Caco-2 (cell line): Measurements from ENCODE around the gene SYT11. TPM values are rescaled to one million over a fixed set of nuclear protein-coding genes. Genes with fewer than 3 reads are reported as not detected.

Source experiments
- BruUV-seq: library from RNA; stranded (reverse); fragments of 400-500 nt; replicated peaks from 2 replicates; lab custom pipeline; 2021; lab: Mats Ljungman, UMichigan
- CTCF ChIA-PET: fragments of 300-600 bp; sonication (Branson Sonifier 250); formaldehyde crosslinking; loops from one replicate; lab custom pipeline; 2022; ENCODE audit warnings: antibody characterized with exemption; lab: Charles Lee
- POLR2A ChIA-PET: fragments of 300-600 bp; sonication (Branson Sonifier 250); formaldehyde crosslinking; loops from one replicate; lab custom pipeline; 2022; ENCODE audit warnings: antibody characterized with exemption; lab: Charles Lee
- DNase-seq, 2 experiments: peaks; one replicate each; pipeline versions ENCODE4 v3.0.0 to v3.0.0-alpha.2; 2020 to 2022
- H3K27me3 ChIP-seq: replicated peaks from 2 replicates; pipeline ENCODE4 v1.6.0; 2011; ENCODE audit warnings: low read length; ENCODE audit not compliant: control insufficient read depth, insufficient read depth
- H3K36me3 ChIP-seq: 2 replicates; pipeline ENCODE4 v1.5.1; 2011; ENCODE audit warnings: low read length; ENCODE audit not compliant: control insufficient read depth, insufficient read depth
- H3K4me1 ChIP-seq: fragments of 250-450 bp; sonication (Bioruptor Pico); 2 replicates; pipeline ENCODE4 v1.5.1; 2020; ENCODE audit warnings: mild to moderate bottlenecking
- H3K4me3 ChIP-seq: 2 replicates; pipeline ENCODE4 v1.5.1; 2011; ENCODE audit warnings: low read depth, mild to moderate bottlenecking, control low read depth, low read length
- H3K9me3 ChIP-seq: fragments of 250-450 bp; sonication (Bioruptor Pico); 2 replicates; pipeline ENCODE4 v1.5.1; 2020; ENCODE audit warnings: mild to moderate bottlenecking, moderate library complexity
- H3K27ac Mint-ChIP-seq: one replicate; pipeline ENCODE4 v1.8.0; 2022; ENCODE audit warnings: mixed read lengths; ENCODE audit not compliant: unreplicated experiment
- H3K27me3 Mint-ChIP-seq: one replicate; pipeline ENCODE4 v1.8.0; 2022; ENCODE audit warnings: mixed read lengths; ENCODE audit not compliant: insufficient read depth, unreplicated experiment
- H3K36me3 Mint-ChIP-seq: one replicate; pipeline ENCODE4 v1.8.0; 2022; ENCODE audit warnings: mild to moderate bottlenecking, mixed read lengths; ENCODE audit not compliant: insufficient read depth, unreplicated experiment
- H3K4me1 Mint-ChIP-seq: one replicate; pipeline ENCODE4 v1.8.0; 2022; ENCODE audit warnings: low read depth, mixed read lengths; ENCODE audit not compliant: unreplicated experiment
- H3K4me3 Mint-ChIP-seq: one replicate; pipeline ENCODE4 v1.8.0; 2022; ENCODE audit warnings: mild to moderate bottlenecking, moderate library complexity, mixed read lengths; ENCODE audit not compliant: unreplicated experiment
- H3K9me3 Mint-ChIP-seq: one replicate; pipeline ENCODE4 v1.8.0; 2022; ENCODE audit warnings: mixed read lengths; ENCODE audit not compliant: unreplicated experiment
- intact Hi-C: fragments of 100-400 bp; cut with micrococcal nuclease; formaldehyde crosslinking; loops from one replicate; pipeline ENCODE4 v1.10.0; 2022; ENCODE audit not compliant: unreplicated experiment
- total RNA-seq: library from RNA; stranded (reverse); gene quantifications from 2 replicates; pipeline ENCODE4 v1.2.3, GENCODE V29; 2022
- TF ChIP-seq, protein P1 (sequence below), 2 experiments: fragments of 200-600 bp in 1 of 2; IDR thresholded peaks; 1 replicate in 1 of 2; 2 replicates in 1 of 2; pipeline versions ENCODE4 v1.5.1 to v1.8.0; 2011 to 2022; ENCODE audit warnings: antibody characterized with exemption in 1 of 2, control low read depth in 1 of 2, inconsistent platforms in 1 of 2, low read depth in 1 of 2, low read length in 1 of 2, mild to moderate bottlenecking in 1 of 2, moderate library complexity in 1 of 2; ENCODE audit not compliant: insufficient read depth in 1 of 2, severe bottlenecking in 1 of 2, unreplicated experiment in 1 of 2

The SYT11 gene
- total RNA-seq, 1 experiment from 2014 or later, result 0.05 TPM

DNA sequence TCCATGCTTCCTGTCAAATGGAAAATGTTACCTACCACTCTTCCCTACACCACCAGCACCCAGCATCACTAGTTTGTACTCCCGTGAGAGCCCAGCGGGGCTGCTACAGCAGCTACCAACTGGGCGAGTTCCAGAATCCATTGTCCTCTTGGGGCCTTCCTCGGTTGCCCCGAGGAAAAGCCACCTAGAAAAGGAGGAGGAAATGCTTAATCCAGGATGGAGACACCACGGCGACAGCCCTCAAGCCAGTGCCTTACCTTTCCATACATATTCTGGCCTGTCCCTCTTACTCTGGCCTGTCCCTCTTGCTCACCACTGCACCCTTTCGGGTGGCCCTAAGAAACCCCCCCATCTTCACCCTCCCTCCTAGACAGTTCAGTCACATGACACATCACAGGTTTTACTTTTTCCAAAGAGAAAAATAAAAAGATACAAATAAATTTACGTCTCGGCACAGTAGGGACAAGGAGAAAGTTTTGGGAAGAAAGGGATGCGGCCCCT is 51.3 kb downstream of the SYT11 start:
- peak; percentile 41 to 43 for DNase-seq

DNA sequence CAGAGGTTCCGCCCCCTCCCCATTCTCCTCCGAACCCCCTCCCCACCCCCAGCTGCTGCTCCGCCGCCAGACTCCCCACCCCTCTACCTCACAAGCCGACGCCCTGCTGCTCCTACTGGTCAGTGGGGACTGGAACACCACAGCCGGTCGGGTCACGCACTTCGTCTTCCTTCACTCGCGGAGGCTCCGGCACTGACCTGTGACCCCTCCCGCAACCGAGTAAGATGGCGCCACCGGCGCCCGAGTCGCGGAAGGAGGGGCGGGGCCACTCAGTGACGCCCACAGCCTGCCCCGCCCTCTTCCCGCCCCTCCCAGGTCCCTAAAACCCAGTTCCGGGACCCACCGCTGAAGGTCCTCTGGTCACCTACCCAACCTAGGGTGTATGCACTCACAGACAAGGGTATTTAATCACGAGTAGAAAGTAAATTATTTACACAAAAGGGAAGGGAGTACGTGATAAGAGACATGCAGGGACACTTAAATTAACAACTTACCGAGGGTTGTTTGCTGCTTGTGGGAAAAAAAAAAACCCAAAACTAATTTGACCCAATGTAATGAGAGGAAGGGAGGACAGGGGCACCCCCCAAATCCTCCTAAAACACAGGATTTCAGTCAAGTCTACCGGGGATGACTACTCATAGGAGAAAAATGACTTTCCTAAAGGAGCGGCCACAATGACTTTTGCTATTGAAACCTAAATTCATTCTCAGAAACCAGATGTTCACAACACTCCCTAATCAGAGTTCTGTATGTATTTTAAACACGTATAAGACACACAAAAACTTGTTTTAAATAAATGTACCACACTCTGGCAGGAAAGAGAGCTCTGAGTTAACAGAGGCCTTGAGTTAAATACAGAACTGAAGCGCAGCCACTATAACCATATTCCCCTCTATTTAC is 52.0 kb downstream of the SYT11 start, which contains the start of gene RIT1:
Gene RIT1 (minus strand): TSS at position 194 of the 900 bp plus-strand sequence. CDS start 588 bp downstream, outside the sequence.
- no peaks in the 10 kb centered on the region for H3K9me3 Mint-ChIP-seq
- peaks cover 70% of the 10 kb centered on the region for H3K36me3 Mint-ChIP-seq
- no peaks in the 10 kb centered on the region for H3K27me3 Mint-ChIP-seq
- H3K4me3 ChIP-seq, result peak within 1 kb of the TSS; percentile 57
- peak within 1 kb of the TSS; percentile 84 for H3K27ac Mint-ChIP-seq
- peaks cover 15% of the 10 kb centered on the region for H3K4me1 Mint-ChIP-seq
- no peaks in the 10 kb centered on the region for H3K27me3 ChIP-seq
- peak within 1 kb of the TSS; percentile 89 for H3K4me3 Mint-ChIP-seq
- TF ChIP-seq, protein P1, sequence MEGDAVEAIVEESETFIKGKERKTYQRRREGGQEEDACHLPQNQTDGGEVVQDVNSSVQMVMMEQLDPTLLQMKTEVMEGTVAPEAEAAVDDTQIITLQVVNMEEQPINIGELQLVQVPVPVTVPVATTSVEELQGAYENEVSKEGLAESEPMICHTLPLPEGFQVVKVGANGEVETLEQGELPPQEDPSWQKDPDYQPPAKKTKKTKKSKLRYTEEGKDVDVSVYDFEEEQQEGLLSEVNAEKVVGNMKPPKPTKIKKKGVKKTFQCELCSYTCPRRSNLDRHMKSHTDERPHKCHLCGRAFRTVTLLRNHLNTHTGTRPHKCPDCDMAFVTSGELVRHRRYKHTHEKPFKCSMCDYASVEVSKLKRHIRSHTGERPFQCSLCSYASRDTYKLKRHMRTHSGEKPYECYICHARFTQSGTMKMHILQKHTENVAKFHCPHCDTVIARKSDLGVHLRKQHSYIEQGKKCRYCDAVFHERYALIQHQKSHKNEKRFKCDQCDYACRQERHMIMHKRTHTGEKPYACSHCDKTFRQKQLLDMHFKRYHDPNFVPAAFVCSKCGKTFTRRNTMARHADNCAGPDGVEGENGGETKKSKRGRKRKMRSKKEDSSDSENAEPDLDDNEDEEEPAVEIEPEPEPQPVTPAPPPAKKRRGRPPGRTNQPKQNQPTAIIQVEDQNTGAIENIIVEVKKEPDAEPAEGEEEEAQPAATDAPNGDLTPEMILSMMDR (IDR thresholded peaks at IDR 0.05; ENCODE audit: insufficient read depth in 1 of 2, low read depth in 1 of 2, low read length in 1 of 2, severe bottlenecking in 1 of 2, unreplicated experiment in 1 of 2), result peak in 1 of 2 experiments; percentile 17
- no TSS peak for BruUV-seq
- ChIA-PET POLR2A (no interaction called here), CTCF (interaction anchor here (1.2 kb wide), 1 partner anchor 27 kb away, joined by 5 read pairs; no protein-coding TSS in a partner anchor)
- 0 out of 2 replicates have a peak, but pooled peaks cover 7% of the 10 kb centered on the region for H3K4me1 ChIP-seq
- peaks cover 6% of the 10 kb centered on the region; the same call in 1 of the 2 replicates for H3K36me3 ChIP-seq
- peak; percentile 92 to 93 for DNase-seq
- intact Hi-C loops, result loop anchor here (10.0 kb wide), 1 partner anchor 57 kb away; the partner anchor contains the start of genes GON4L and SYT11
- no peaks in the 10 kb centered on the region for H3K9me3 ChIP-seq

More for the DNA sequence above, 51.3 kb downstream of the SYT11 start:
- Mint-ChIP-seq H3K4me3 (peak overlapping the region; percentile 89), H3K4me1 (peaks cover 15% of the 10 kb centered on the region), H3K27ac (peak overlapping the region; percentile 84), H3K27me3 (no peaks in the 10 kb centered on the region), H3K9me3 (no peaks in the 10 kb centered on the region), H3K36me3 (peaks cover 75% of the 10 kb centered on the region)
- Histone ChIP-seq H3K4me1 (0 out of 2 replicates have a peak, but pooled peaks cover 7% of the 10 kb centered on the region), H3K9me3 (no peaks in the 10 kb centered on the region), H3K4me3 (peak overlapping the region; percentile 57), H3K27me3 (no peaks in the 10 kb centered on the region), H3K36me3 (peaks cover 6% of the 10 kb centered on the region; the same call in 1 of the 2 replicates)
- ChIA-PET CTCF (interaction anchor here (0.7 kb wide), 1 partner anchor 79 kb away, joined by 3 read pairs; no protein-coding TSS in a partner anchor), POLR2A (no interaction called here)
- intact Hi-C loops, result loop anchor here (10.0 kb wide), 1 partner anchor 56 kb away; the partner anchor contains the start of genes GON4L and SYT11
- BruUV-seq, result no TSS peak
- TF ChIP-seq, protein P1 (IDR thresholded peaks at IDR 0.05; ENCODE audit: insufficient read depth in 1 of 2, low read depth in 1 of 2, low read length in 1 of 2, severe bottlenecking in 1 of 2, unreplicated experiment in 1 of 2), result no peak

DNA sequence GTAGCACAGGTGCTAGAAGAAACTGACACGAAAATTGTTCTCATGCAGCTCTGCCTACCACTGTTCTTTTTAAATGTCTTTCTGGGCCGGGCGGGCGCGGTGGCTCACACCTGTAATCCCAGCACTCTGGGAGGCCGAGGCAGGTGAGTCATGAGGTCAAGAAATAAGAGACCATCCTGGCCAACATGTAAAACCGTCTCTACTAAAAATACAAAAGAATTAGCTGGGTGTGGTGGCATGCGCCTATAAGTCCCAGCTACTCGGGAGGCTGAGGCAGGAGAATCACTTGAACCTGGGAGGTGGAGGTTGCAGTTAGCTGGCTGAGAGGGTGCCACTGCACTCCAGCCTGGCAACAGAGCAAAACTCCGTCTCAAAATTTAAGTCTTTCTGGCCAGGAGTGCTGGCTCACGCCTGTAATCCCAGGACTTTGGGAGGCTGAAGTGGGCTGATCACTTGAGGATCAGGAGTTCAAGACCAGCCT is 52.7 kb downstream of the SYT11 start:
- Histone ChIP-seq H3K27me3 (no peaks in the 10 kb centered on the region), H3K4me1 (0 out of 2 replicates have a peak, but pooled peaks cover 7% of the 10 kb centered on the region), H3K9me3 (no peaks in the 10 kb centered on the region), H3K4me3 (no peak overlapping the region), H3K36me3 (peaks cover 6% of the 10 kb centered on the region; the same call in 1 of the 2 replicates)
- CTCF ChIA-PET, result interaction anchor here (1.2 kb wide), 1 partner anchor 26 kb away, joined by 5 read pairs; no protein-coding TSS in a partner anchor
- Mint-ChIP-seq H3K4me1 (peaks cover 15% of the 10 kb centered on the region), H3K36me3 (peaks cover 63% of the 10 kb centered on the region), H3K27ac (peak overlapping the region; percentile 84), H3K27me3 (no peaks in the 10 kb centered on the region), H3K4me3 (peak overlapping the region; percentile 89), H3K9me3 (no peaks in the 10 kb centered on the region)
- POLR2A ChIA-PET, result no interaction called here
- BruUV-seq, result no TSS peak
- DNase-seq, result peak in 1 of 2 experiments; percentile 15
- TF ChIP-seq, protein P1 (IDR thresholded peaks at IDR 0.05; ENCODE audit: insufficient read depth in 1 of 2, low read depth in 1 of 2, low read length in 1 of 2, severe bottlenecking in 1 of 2, unreplicated experiment in 1 of 2), result no peak
- intact Hi-C loops, result loop anchor here (10.0 kb wide), 1 partner anchor 57 kb away; the partner anchor contains the start of genes GON4L and SYT11
